KMS-11 (cell line): ENCODE results near the gene KIAA0513.
A peak's percentile ranks its signal among the peaks of the same experiment; 100 is the strongest.

Experiments
- H2AFZ ChIP-seq: fragments of 200-600 bp; sonication (generic); 2 replicates; pipeline ENCODE4 v1.6.1; 2016; ENCODE audit warnings: antibody characterized with exemption, mixed run types, low read depth
- H3K27ac ChIP-seq: fragments of 200-600 bp; sonication (generic); 2 replicates; pipeline ENCODE4 v1.6.1; 2016; ENCODE audit warnings: mild to moderate bottlenecking, mixed run types
- H3K27me3 ChIP-seq: fragments of 200-600 bp; sonication (generic); 2 replicates; pipeline ENCODE4 v1.6.1; 2017; ENCODE audit warnings: mild to moderate bottlenecking, low read depth, mixed run types, moderate library complexity; ENCODE audit not compliant: insufficient read depth
- H3K36me3 ChIP-seq: fragments of 200-600 bp; sonication (generic); 2 replicates; pipeline ENCODE4 v1.6.1; 2017; ENCODE audit warnings: mild to moderate bottlenecking, mixed run types; ENCODE audit not compliant: insufficient read depth
- H3K4me1 ChIP-seq: fragments of 200-600 bp; sonication (generic); 2 replicates; pipeline ENCODE4 v1.6.1; 2016; ENCODE audit warnings: mild to moderate bottlenecking, low read depth, mixed run types; ENCODE audit not compliant: poor library complexity, severe bottlenecking
- H3K4me2 ChIP-seq: fragments of 200-600 bp; sonication (generic); 2 replicates; pipeline ENCODE4 v1.7.0; 2016; ENCODE audit warnings: mild to moderate bottlenecking, mixed run types
- H3K4me3 ChIP-seq: fragments of 200-600 bp; sonication (generic); IDR thresholded peaks from 2 replicates; pipeline ENCODE4 v1.6.1; 2017; ENCODE audit warnings: low read depth, low read length, mixed read lengths; ENCODE audit not compliant: insufficient read depth
- H3K79me2 ChIP-seq: fragments of 200-600 bp; sonication (generic); 2 replicates; pipeline ENCODE4 v1.6.1; 2016; ENCODE audit warnings: low read depth, mixed run types; ENCODE audit not compliant: insufficient read depth
- H3K9ac ChIP-seq: fragments of 200-600 bp; sonication (generic); 2 replicates; pipeline ENCODE4 v1.6.1; 2016; ENCODE audit warnings: mild to moderate bottlenecking, mixed run types
- H4K20me1 ChIP-seq: fragments of 200-600 bp; sonication (generic); 2 replicates; pipeline ENCODE4 v1.6.1; 2016; ENCODE audit warnings: mild to moderate bottlenecking, mixed run types; ENCODE audit not compliant: insufficient read depth
- CTCF ChIP-seq: fragments of 200-600 bp; sonication (generic); conservative IDR thresholded peaks from 2 replicates; pipeline ENCODE4 v1.6.1; 2017; ENCODE audit warnings: low read depth, mild to moderate bottlenecking, antibody characterized with exemption, low read length, moderate library complexity, mixed read lengths

KIAA0513 gene

DNA sequence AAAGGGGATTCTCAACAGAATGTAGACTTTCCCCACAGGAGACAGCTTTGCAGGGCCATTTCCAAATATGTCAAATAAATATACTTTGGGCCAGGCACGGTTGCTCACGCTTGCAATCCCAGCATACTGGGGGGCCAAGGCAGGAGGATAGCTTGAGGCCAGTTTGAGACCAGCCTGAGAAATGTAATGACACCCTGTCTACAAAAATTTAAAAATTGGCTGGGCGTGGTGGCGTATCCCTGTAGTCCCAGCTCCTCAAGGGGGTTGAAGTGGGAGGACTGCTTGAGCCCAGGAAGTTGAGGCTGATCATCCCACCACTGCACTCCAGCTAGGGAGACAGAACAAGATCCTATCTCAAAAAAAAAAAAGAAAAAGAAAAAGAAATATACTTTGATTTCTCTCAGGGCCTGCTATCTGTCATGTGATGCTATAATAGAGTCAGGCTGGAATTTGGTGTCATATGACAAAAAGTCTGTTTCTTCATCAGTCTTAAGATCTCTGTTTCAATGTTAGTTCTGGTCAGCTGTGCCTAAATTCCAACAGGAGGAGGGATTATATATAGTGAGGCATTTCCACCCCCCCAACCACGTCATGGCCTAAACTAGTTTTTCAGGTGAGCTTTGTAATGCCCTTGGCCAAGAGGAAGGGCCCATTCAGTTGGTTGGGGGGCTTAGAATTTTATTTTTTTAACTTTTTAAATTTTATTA, 12.0 kb upstream of the KIAA0513 start:
- Histone ChIP-seq H3K79me2 (peaks cover 3% of the 10 kb centered on the region; the same call in 1 of the 2 replicates), H4K20me1 (no peaks in the 10 kb centered on the region), H3K4me2 (no peak overlapping the region), H3K4me3 (no peak overlapping the region), H3K27me3 (no peaks in the 10 kb centered on the region), H3K27ac (no peak overlapping the region), H3K9ac (no peak overlapping the region), H3K4me1 (peaks cover 35% of the 10 kb centered on the region), H3K36me3 (no peaks in the 10 kb centered on the region), H2AFZ (no peak overlapping the region)
- TF ChIP-seq CTCF: no peak

GRCh38 chr16:85017151-85017550, 10.4 kb upstream of the KIAA0513 start:
- no peak overlapping the region for H2AFZ ChIP-seq
- H3K4me1 ChIP-seq: peaks cover 38% of the 10 kb centered on the region
- H3K9ac ChIP-seq: no peak overlapping the region
- no peaks in the 10 kb centered on the region for H3K27me3 ChIP-seq
- H4K20me1 ChIP-seq: no peaks in the 10 kb centered on the region
- H3K36me3 ChIP-seq: no peaks in the 10 kb centered on the region
- H3K4me3 ChIP-seq: no peak overlapping the region
- TF ChIP-seq CTCF: no peak
- H3K27ac ChIP-seq: no peak overlapping the region
- no peak overlapping the region for H3K4me2 ChIP-seq
- H3K79me2 ChIP-seq: no peaks in the 10 kb centered on the region

DNA sequence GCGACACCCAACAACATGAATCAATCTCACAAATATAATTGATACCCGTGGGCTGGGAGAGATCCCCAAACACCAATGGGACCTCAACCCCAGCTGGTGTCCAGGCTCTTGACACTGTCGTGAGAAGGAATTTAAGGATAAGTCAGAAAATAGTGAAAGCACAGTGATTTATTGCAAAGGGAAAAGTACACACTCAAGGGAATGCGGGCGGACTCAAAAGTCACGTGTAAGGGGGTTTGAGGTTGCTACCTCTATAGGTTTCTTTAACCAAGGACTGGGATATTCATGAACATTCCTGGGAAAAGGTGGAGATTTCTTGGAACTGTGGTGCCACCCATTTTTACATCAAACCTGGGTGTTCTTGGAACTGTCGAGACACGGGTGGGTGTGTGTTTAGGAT, 10.0 kb upstream of the KIAA0513 start:
- no peak overlapping the region for H3K4me2 ChIP-seq
- H3K4me1 ChIP-seq: peaks cover 38% of the 10 kb centered on the region
- no peak overlapping the region for H3K4me3 ChIP-seq
- no peaks in the 10 kb centered on the region for H4K20me1 ChIP-seq
- no peak overlapping the region for H3K9ac ChIP-seq
- no peak overlapping the region for H2AFZ ChIP-seq
- H3K27ac ChIP-seq: no peak overlapping the region
- no peak for TF ChIP-seq CTCF
- H3K27me3 ChIP-seq: no peaks in the 10 kb centered on the region
- H3K79me2 ChIP-seq: no peaks in the 10 kb centered on the region
- H3K36me3 ChIP-seq: no peaks in the 10 kb centered on the region

- H3K36me3 ChIP-seq: no peaks in the 10 kb centered on the region
- no peak overlapping the region for H3K27ac ChIP-seq
- TF ChIP-seq CTCF: no peak
- no peaks in the 10 kb centered on the region for H4K20me1 ChIP-seq
- H3K4me1 ChIP-seq: peaks cover 38% of the 10 kb centered on the region
- H3K4me2 ChIP-seq: peak overlapping the region; percentile 57; the same call in 1 of the 2 replicates
- no peaks in the 10 kb centered on the region for H3K79me2 ChIP-seq
- H2AFZ ChIP-seq: no peak overlapping the region
- H3K27me3 ChIP-seq: no peaks in the 10 kb centered on the region
- H3K9ac ChIP-seq: no peak overlapping the region
- H3K4me3 ChIP-seq: no peak overlapping the region
Observed at GRCh38 chr16:85018529-85019236, 8.9 kb upstream of the KIAA0513 start.
